Measurements from ENCODE around the gene IL33. TPM values are rescaled to one million over a fixed set of nuclear protein-coding genes. Genes with fewer than 3 reads are reported as not detected.

IL33 gene
- total RNA-seq, 1 experiment from 2014 or later, result not detected

DNA sequence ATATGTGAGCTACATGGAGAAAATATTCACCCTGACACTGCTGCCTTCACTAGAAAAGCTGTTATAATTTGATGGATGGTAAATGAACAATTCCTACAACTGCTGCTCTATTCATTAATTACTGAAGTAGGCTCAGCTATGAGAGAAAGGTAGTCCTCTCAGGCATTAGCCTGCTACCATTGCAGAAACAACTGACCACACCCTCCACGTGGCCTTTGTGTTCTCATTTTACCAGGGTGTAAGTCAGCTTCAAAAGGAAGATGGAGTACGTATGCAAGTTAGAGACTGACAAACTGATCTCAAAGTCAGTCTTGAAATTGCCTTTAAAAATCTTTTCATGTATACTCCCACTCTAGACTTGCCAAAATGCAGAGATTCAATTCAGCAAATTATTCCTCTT is 86.3 kb downstream of the IL33 start:
- DNase-seq (ENCODE audit: low read depth), result no peak

DNA sequence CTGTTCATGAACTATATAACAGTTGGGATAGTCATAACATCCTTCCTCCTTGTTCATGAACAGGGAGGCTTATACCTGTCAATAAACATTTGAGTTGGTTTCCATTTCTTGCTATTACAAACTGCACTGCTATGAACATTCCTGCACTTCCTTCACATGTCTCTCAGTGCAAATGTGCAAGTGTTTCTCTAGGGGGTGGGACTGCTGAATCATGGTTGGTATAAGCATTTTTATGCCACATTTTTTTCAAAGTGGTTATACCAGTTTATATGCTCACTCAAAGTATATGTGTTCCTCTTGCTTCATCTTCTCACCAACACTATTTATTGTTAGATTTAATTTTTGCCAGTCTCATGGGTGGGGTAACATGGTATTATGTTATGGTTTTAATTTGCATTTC is 86.8 kb downstream of the IL33 start:
- peak; percentile 6 for DNase-seq (ENCODE audit: low read depth)

- no peak for DNase-seq (ENCODE audit: low read depth)
These were observed 88.6 kb downstream of the IL33 start for GRCh38 chr9:6304232-6304631.

DNA sequence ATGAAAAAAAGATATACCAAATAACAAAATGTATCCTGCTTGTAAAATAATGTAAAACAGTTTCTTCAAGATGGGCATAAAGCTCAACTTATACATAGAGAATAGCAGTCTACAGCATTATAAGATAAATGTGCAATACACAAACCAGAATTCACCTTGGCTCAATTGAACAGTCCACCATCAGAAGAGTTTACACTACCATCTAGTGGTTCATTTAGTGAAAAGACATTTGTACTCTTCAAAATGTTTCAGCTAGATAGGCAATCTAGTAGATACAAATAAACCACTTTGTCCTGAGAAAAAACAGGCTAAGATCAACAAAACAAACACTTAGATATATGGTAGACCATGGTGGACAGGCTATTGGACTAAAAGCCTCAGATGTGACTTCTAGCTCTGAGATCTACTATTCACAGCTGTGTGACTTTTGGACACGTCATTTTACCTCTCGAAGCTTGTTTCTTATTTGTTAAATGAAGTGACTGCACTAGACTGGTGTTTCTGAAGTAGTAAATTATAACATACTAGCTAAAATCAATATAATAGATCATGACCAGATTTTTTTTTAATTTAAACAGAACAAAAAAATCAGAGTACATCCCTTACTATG is 90.5 kb downstream of the IL33 start:
- peak; percentile 34 for DNase-seq (ENCODE audit: low read depth)

Other genes starting within 250 kb of the IL33 start
- 29.9 and 31.6 TPM in 2 replicates for gene RANBP6, start 200.2 kb upstream of the IL33 start, total RNA-seq (2014; rRNA removed; shearing (Covaris generic))
- not detected in 2 replicates for gene TPD52L3, start 112.6 kb downstream of the IL33 start, total RNA-seq (2014; rRNA removed; shearing (Covaris generic))
- 47.8 and 58.5 TPM in 2 replicates for gene UHRF2, start 197.4 kb downstream of the IL33 start, total RNA-seq (2014; rRNA removed; shearing (Covaris generic))